ENCODE data around the gene LRRC15.

The LRRC15 gene
- total RNA-seq: 0 to 0.13 reads per million in 2 donors

DNA sequence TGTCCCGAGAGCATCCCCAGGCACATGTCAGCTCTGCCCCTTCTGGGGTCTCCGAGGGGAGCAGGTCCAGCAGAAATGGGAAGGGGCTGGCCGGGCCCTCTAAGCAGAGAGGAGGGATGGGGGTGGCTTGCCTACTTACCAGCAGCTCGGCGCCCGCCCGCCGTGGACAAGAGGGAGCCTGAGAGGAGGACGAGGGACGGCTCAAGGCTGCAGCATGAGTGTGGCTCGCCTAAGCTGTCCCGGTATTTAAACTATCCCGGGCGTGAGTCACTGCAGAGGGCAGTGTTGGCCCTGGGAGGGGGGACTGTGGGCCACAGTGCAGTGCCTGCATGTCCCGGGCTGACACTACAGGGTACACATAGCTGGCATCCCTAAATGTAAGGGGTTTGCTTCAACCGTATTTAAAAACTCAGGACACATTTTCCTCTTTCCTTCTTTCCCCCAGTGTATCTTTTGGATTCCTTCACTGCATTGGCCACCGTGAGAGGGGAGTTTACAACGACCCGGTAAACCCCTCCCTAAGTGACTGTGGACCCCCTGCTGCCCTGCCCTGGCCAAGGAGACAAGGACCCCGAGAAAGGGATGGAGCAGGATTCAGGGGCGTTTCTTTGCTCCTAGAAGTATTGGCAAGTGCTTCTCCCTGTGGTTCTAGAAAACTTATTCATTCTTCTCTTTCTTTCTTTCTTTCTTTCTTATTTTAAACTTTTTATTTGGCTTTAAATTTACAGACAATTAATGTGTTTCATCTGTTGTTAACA is at the start of gene LRRC15:
Gene LRRC15, minus strand, starts transcription at position 222 of the 758 bp plus-strand sequence. CDS start 8,700 bp downstream, outside the sequence.
- no peak for DNase-seq

DNA sequence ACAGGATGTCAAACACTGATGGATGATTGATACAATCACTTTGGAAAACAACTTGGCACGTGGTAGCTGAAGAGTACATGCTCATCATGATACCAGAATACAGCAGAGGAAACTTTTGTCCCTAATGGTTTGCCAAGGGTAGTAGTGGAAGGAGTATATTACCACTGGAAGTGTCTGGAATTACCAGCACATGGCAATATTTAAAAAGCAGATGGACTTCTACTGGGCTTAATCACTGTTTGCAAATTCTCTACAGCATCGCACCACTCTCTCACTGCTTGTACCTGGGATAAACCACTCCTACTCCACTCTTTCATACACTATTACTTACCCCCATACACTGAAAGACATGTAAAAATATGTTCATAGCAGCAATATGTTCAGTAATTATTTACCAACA is 49.1 kb upstream of the LRRC15 start:
- no peak for DNase-seq

GRCh38 chr3:194407423-194407822 is 37.9 kb upstream of the LRRC15 start:
- DNase-seq: no peak

DNA sequence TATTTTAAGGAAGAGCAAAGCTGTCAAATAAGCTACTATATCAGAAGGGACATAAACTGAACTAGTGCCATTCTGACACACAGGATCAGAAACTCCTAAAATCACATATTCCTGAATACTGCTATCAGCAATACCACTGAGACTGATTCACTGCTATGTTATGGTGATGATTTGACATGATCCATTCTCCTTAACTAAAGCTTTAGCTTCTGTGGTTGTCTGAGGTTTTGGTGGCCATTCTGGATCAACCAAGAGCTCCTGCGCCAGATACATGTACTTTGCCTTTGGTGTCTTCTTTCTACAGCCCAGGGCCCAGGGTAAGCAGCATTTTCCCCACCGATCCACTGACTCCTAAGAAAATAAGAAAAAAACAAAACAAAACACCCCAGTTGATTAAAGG is 36.2 kb upstream of the LRRC15 start:
- DNase-seq: no peak

DNA sequence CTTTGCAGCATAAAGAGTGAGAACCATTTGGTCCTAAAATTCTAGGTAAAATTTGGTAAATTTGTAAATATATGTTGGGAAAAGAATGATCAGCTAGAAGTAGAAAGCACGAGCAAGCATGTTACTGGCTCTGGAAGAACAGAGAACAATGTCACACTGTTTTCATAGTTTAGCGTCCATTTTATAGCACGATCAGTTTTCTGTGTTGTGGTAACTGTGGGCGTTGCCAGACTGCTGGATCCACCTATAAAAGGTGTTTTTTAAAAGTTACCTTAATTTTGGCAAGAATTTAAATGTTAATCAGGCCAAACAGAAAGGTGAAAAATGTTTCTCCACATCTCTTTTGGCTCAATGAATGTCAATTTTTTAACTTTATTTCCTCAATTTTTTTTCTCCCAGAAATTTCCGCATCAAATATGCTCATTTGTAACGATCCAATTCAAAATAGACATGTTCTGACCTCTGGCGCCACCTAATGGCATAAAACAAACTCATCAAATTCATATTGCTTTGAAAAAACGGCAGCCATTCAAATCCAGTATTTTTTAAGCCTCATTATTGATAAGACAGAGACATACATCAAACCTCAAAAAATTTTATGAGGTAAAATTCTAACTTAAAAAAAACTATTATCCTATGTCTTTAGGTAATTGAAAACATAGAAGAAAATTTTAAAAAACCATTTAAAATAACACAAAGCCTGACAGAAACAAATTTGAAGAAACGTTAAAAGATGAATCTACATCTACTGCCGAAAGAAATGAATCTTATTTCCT is 35.0 kb upstream of the LRRC15 start:
- DNase-seq: no peak

DNA sequence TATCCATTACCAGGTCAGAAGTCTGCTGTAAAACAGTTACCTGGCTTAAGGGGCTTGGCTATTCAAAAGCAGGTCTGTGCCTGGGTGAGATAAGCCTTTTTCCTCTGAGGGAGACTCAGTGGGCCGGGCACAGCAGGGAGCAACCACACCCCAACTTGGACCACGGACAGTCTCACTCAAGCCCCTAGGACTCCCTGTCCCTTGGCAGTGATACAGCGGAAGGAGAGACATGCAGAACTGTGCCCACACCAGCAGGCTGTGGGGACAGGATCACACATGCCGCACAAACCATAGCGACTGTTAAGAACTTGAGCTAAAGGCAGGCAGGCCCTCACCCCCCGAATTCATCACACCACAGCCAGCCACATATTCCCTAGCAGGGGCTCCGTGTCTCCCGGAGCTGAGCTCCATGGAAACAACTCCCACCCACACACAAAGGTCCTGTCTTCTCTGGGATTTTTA is 32.4 kb upstream of the LRRC15 start:
- DNase-seq: no peak

- no peak for DNase-seq
These were observed 31.8 kb upstream of the LRRC15 start for GRCh38 chr3:194401346-194401745.

- DNase-seq: no peak
These were observed 30.4 kb upstream of the LRRC15 start for GRCh38 chr3:194399874-194400411.

DNA sequence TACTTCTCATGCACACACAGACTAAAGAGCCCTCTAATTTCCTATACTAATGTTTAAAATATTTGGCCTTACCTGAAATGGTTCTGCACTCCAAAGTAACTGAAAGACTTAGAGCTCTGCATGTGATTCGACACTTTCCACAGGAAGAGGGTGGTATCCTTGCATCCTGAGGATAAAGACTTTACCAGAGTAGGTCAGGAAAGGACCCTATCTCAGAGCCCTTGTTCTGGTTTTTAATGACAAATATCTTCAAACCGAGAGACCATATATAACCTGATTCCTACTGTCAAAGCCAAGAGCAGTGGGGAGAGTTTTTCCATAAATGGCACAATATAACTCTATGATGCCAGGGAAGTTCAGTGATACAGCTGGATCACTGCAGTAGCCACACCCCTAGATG is 29.6 kb upstream of the LRRC15 start, which contains the start of gene GP5:
Gene GP5, minus strand, starts transcription at position 101 of the 400 bp plus-strand sequence. CDS start 984 bp downstream, outside the sequence.
- DNase-seq: no peak

DNA sequence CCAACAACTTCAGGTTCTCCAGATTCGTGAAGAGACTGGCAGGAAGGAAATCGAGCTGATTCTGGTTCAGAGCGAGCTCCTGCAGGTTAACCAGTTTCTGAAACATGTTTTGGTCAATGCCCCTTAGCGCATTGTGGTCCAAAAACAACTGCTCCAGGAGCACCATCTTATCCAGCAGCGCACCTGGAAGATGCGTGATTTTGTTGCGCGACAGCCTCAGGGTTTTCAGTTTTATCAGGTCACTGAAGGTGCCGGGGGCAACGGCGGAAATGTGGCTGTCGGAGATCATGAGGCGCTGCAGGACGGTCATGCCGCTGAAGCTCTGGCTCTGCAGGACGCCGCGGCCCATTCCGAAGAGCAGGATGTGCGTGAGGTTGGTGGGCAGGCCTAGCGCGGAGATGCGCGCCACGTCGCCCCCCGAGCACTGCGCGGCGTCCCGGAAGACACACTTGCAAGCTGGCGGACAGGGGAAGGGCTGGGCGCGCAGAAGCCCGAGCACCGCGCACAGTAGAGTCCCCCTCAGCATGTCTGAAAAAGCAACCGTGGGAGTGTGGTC is 28.3 kb upstream of the LRRC15 start:
- DNase-seq: no peak

- no peak for DNase-seq
These were observed 27.6 kb upstream of the LRRC15 start for GRCh38 chr3:194396859-194397756.

DNA sequence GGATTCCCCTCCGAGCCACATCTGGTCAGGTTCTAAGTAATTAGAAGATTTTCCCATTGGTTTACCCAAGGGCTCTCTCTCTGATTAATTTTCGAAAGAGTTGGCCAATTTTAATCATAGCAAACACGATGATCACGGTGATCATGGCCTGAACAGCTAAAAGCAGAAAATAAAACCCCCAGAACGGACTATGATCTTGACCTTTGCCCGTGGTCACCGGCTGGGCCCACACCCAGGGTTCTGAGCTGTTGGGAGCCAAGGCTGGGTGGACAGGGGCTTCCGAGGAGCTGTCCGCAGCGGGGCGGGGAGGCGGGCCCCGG is 27.0 kb upstream of the LRRC15 start:
- DNase-seq: no peak

GRCh38 chr3:194395778-194396538 is 26.4 kb upstream of the LRRC15 start:
- no peak for DNase-seq

GRCh38 chr3:194395212-194395611 is 25.7 kb upstream of the LRRC15 start:
- no peak for DNase-seq

DNA sequence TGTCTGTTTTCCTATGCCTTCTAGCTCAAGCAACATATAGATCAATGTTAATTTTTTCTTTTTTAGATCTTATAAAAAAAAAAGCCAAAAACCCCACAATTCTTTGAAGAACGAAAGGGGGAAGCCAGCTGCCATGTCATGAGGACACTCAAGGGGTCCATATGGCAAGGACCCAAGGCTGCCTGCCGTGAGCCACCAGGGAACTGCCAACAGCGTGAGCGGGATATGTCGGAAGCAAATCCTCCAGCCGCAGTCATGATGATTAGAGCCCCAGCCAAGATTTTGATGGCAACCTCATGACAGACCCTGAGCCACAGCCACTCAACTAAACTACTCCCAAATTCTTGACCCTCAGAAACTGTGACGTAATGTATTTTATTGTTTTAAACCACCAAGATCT is 23.0 kb upstream of the LRRC15 start:
- no peak for DNase-seq

DNA sequence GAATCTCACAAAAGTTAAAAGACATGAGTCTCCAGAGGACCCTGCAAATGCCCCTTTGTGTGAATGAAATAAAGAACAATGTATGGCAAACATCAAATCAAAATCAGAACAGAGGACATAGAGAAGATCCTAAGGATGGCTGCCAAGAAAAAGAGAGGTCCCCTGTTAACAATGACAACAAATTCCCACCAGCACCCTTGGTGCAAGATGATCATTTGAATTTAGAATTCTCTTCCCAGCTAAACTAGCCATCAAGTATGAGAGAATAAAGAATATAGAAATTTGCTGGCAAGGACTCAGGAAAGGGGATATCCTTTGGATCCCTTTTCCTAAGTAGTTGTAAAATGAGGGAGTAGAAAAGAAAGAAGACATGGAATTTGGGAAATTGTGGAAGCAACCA is 21.3 kb upstream of the LRRC15 start:
- DNase-seq: no peak

DNA sequence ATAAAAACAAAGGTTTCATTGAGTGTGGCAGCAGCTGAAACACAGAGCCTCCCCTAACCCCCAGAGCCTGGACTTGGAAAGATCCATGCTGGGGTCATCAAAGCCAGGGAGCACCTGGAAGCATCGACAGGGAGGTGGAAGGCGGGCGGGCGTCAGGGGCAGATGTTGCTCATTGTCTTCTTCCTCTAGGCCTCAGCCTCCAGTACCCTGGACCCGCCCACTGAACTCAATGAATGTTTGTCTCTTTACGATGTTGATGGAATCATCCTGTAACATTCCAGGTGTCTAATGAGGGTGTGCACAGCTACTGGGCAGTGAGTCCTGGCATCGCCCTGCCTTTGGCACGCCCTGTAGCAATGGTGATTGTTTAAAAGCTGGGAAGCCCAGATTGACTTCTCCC is 19.7 kb upstream of the LRRC15 start:
- DNase-seq: no peak

DNA sequence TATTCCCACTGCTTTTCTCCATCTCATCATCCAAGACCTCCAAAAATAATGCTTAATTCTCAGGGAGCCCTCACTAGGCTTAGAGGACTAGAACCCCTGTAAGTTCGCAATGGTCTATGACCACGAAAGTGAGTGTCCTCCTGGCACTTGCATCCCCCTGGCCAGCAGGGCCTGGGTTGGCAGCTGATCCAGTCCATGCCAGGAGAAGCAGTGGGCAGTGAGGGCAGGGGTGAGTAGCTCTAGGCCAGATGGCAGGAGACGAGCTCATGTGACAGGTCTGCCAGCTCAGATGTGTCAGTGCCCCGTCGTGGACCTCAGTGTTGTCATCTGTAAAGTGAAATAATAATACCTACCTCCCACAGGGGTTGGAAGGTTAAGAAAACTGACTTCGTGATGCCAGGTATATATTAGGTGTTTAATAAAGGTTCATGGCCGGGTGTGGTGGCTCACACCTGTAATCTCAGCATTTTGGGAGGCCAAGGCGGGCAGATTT is 18.4 kb upstream of the LRRC15 start:
- DNase-seq: no peak

GRCh38 chr3:194387276-194387675 is 17.7 kb upstream of the LRRC15 start:
- DNase-seq: no peak

DNA sequence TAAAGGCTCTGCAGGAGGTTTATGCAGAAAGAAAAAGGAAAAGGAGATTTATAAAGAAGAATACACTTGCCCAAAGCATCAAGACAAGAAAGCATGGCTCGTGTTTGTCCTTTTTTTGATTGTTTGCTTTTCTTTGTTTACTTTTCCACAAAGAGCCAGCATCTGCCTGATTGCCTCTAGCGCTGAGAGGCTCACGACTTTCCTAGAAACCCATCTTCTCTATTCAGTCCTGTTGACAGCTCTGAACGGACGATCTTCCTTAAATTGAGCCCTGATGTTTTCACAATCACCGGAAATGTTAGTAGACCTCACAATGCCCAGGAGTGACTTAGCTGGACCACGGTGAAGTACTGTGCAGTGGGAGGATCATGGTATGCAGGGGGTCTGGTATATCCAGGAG is 17.1 kb upstream of the LRRC15 start:
- DNase-seq: no peak

GRCh38 chr3:194386066-194386465 is 16.5 kb upstream of the LRRC15 start:
- DNase-seq: no peak
